ENCODE data around the gene CCDC106. TPM values are rescaled to one million over a fixed set of nuclear protein-coding genes. Genes with fewer than 3 reads are reported as not detected.

The CCDC106 gene
- total RNA-seq, 2 experiments from 2014 or later, result 8.8 to 11.2 TPM

DNA sequence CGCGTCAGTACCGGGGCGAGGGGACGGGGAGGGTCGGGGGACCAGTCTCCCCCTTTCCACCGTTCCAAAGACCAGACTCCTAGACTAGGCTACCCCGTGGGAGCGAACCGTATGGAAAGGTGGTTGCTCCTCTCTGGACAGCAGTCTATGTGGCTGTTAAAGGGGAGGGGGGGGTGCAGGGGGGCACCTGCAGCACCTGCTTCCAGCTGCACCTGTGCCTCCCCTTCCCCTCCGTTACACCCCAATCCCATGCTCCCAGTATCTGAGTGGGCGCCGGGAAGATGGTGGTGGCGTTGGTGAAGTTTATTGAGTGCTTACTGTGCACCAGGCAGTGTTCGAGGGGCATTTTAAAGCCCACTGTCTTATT is 47.4 kb upstream of the CCDC106 start:
- peaks cover 28% of the 10 kb centered on the region for H3K36me3 Mint-ChIP-seq (ENCODE audit: low read depth)
- peak overlapping the region; percentile 84 for H3K27ac Mint-ChIP-seq
- TF ChIP-seq, protein P1, sequence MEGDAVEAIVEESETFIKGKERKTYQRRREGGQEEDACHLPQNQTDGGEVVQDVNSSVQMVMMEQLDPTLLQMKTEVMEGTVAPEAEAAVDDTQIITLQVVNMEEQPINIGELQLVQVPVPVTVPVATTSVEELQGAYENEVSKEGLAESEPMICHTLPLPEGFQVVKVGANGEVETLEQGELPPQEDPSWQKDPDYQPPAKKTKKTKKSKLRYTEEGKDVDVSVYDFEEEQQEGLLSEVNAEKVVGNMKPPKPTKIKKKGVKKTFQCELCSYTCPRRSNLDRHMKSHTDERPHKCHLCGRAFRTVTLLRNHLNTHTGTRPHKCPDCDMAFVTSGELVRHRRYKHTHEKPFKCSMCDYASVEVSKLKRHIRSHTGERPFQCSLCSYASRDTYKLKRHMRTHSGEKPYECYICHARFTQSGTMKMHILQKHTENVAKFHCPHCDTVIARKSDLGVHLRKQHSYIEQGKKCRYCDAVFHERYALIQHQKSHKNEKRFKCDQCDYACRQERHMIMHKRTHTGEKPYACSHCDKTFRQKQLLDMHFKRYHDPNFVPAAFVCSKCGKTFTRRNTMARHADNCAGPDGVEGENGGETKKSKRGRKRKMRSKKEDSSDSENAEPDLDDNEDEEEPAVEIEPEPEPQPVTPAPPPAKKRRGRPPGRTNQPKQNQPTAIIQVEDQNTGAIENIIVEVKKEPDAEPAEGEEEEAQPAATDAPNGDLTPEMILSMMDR (IDR thresholded peaks at IDR 0.05), result no peak
- H3K9me3 Mint-ChIP-seq, result peaks cover 2% of the 10 kb centered on the region
- peak overlapping the region; percentile 88 for H3K4me3 Mint-ChIP-seq
- ATAC-seq, result no peak
- DNase-seq, result no peak
- H3K27me3 Mint-ChIP-seq, result no peaks in the 10 kb centered on the region
- intact Hi-C loops (cut with micrococcal nuclease), result no loop called here
- POLR2A ChIA-PET, result interaction anchor here (1.0 kb wide), 1 partner anchor 24 kb away, joined by 4 read pairs; the partner anchor contains the start of gene ZNF784
- peaks cover 32% of the 10 kb centered on the region for H3K4me1 Mint-ChIP-seq (ENCODE audit: low read depth)
- CTCF ChIA-PET, result interaction anchor here (4.0 kb wide), 1 partner anchor 32 kb away, joined by 24 read pairs; no protein-coding TSS in a partner anchor

DNA sequence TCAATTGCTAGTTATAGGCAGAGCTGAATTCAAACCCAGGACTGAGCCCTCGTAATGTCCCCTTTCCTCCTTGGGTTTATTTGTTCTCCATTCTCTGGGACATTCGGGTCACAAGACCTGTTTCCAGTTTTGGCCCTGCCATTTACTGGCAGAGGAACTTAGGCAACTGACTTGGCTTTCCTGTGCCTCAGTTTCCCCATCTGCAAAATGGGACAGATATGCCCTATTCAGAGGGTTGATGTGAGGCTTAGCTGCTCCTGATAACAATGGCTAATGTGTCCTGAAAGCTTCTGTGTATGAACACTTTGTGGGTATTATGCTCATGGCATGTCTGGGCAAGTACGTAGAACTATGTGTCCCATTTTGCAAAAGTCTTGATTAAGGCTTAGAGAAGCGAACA is 46.9 kb upstream of the CCDC106 start:
- no peak for ATAC-seq
- peaks cover 23% of the 10 kb centered on the region for H3K36me3 Mint-ChIP-seq (ENCODE audit: low read depth)
- intact Hi-C loops (cut with micrococcal nuclease), result no loop called here
- peaks cover 2% of the 10 kb centered on the region for H3K9me3 Mint-ChIP-seq
- H3K27me3 Mint-ChIP-seq, result no peaks in the 10 kb centered on the region
- no peak for DNase-seq
- POLR2A ChIA-PET, result interaction anchor here (1.0 kb wide), 1 partner anchor 24 kb away, joined by 4 read pairs; the partner anchor contains the start of gene ZNF784
- peak overlapping the region; percentile 84 for H3K27ac Mint-ChIP-seq
- peak overlapping the region; percentile 88 for H3K4me3 Mint-ChIP-seq
- CTCF ChIA-PET, result interaction anchor here (4.0 kb wide), 1 partner anchor 32 kb away, joined by 24 read pairs; no protein-coding TSS in a partner anchor
- peaks cover 34% of the 10 kb centered on the region for H3K4me1 Mint-ChIP-seq (ENCODE audit: low read depth)
- TF ChIP-seq, protein P1 (IDR thresholded peaks at IDR 0.05), result no peak

DNA sequence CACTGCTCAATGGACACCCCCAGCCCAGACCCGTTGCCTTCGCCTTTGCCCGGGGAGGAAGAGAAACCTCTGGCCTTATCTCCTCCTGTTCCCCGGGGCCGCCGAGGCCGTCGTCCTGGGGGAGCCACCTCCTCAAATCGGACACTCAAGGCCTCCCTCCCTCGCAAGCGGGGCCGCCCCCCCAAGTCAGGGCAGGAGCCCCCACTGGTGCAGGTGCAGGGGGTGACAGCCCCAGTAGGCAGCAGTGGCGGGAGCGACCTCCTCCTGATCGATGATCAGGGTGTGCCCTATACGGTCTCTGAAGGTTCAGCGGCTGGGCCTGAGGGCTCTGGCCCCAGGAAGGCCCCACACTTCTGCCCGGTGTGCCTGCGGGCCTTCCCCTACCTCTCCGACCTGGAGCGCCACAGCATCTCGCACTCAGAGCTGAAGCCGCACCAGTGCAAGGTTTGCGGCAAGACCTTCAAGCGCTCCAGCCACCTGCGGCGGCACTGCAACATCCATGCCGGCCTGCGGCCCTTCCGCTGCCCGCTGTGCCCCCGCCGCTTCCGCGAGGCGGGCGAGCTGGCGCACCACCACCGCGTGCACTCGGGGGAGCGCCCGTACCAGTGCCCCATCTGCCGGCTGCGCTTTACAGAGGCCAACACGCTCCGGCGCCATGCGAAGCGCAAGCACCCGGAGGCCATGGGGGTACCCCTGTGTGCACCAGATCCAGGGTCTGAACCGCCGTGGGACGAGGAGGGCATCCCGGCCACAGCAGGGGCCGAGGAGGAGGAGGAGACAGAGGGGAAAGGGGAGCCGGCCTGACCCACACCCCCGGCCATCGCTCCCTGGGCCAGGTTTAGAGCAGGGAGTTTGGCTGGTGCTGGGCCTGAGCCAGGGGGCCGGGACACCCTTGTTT is 45.7 kb upstream of the CCDC106 start:
- CTCF ChIA-PET, result no interaction called here
- TF ChIP-seq, protein P1 (IDR thresholded peaks at IDR 0.05), result no peak
- ATAC-seq (no peak), DNase-seq (no peak)
- Mint-ChIP-seq H3K36me3 (ENCODE audit: low read depth) (peaks cover 23% of the 10 kb centered on the region), H3K4me1 (ENCODE audit: low read depth) (peaks cover 43% of the 10 kb centered on the region), H3K27ac (peak overlapping the region; percentile 84), H3K27me3 (no peaks in the 10 kb centered on the region), H3K9me3 (peaks cover 2% of the 10 kb centered on the region), H3K4me3 (peak overlapping the region; percentile 88)
- intact Hi-C loops (cut with micrococcal nuclease), result no loop called here
- POLR2A ChIA-PET, result no interaction called here

DNA sequence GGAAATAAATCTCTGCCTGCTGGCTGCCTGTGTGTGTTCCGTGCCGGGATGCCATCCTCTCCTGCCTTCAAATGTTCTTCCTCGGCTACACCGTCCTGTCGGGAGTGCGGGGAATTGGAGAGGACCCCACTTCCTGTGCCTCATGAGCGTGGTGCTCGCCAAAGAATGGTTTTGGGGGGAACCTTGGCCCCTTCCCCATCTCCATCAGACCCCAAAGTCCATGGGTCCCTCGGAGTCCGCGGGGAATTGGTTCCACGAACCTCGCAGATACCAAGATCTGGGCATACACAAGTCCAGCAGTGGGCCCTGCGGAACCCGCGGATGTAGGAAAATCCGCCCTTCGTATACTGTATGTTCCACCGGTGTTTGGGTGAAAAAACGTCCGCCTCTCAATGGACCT is 44.9 kb upstream of the CCDC106 start:
- POLR2A ChIA-PET, result no interaction called here
- Mint-ChIP-seq H3K36me3 (ENCODE audit: low read depth) (peaks cover 24% of the 10 kb centered on the region), H3K4me1 (ENCODE audit: low read depth) (peaks cover 51% of the 10 kb centered on the region), H3K9me3 (peaks cover 2% of the 10 kb centered on the region), H3K27ac (peak overlapping the region; percentile 32), H3K27me3 (no peaks in the 10 kb centered on the region), H3K4me3 (no peak overlapping the region)
- TF ChIP-seq, protein P1 (IDR thresholded peaks at IDR 0.05), result no peak
- CTCF ChIA-PET, result no interaction called here
- DNase-seq (no peak), ATAC-seq (no peak)
- intact Hi-C loops (cut with micrococcal nuclease), result no loop called here
